ENCODE measurements around the gene INPP5E. TPM values are rescaled to one million over a fixed set of nuclear protein-coding genes. Genes with fewer than 3 reads are reported as not detected.

INPP5E gene
- total RNA-seq, 1 experiment from 2014 or later, result 12.4 TPM

DNA sequence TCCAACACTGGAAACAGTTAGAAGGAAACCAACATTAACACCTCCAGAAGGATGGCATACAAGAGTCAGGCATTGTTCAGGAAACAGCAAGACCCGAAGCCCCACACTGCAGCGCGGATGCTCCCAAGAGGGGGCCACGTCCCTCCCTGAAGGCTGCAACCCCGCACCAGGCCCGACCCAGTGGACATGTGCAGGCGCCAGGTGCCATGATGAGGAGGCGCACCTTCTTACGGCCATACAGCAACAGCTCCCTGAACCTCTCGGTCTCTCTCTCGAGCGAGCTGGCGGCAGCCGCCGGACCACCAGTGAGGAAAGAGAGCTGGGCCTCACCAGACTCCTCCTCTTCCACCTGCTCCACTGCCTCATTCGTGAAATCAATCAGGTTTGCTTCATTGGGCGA lies 23.0 kb upstream of the INPP5E start:
- DNase-seq, result no peak
- Histone ChIP-seq H3K27me3 (ENCODE audit: control insufficient read depth, insufficient read depth, low read length) (no peaks in the 10 kb centered on the region), H3K4me3 (ENCODE audit: insufficient read depth, low read depth, low read length) (no peak overlapping the region), H3K36me3 (replicated peaks; ENCODE audit: control insufficient read depth, insufficient read depth, low read length) (peaks cover 66% of the 10 kb centered on the region)

DNA sequence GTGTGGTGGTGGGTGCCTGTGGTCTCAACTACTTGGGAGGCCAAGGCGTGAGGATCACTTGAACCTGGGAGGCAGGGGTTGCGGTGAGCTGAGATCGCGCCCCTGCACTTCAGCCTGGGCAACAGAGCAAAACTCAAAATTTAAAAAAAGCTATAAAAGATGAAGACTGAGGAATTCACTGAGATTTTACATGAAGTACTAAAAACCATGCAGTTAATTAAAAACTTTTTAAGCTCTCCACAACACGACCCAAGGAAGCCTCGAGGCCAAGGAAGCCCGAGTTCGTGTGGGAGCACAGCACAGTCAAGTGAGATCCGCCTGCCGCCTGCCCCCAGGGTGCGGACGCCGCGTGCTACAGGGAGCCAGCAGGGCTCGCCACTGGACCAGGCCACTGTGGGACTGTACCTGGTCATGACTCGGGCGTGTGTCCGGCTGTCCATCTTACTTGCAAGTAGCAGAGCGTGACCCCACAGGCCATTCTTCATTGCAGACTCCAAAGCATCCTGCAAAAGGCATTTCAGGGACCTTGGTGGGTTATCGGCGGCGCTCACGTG lies 21.2 kb upstream of the INPP5E start:
- Histone ChIP-seq H3K4me3 (ENCODE audit: insufficient read depth, low read depth, low read length) (no peak overlapping the region), H3K27me3 (ENCODE audit: control insufficient read depth, insufficient read depth, low read length) (no peaks in the 10 kb centered on the region), H3K36me3 (replicated peaks; ENCODE audit: control insufficient read depth, insufficient read depth, low read length) (peaks cover 66% of the 10 kb centered on the region)
- DNase-seq, result no peak

DNA sequence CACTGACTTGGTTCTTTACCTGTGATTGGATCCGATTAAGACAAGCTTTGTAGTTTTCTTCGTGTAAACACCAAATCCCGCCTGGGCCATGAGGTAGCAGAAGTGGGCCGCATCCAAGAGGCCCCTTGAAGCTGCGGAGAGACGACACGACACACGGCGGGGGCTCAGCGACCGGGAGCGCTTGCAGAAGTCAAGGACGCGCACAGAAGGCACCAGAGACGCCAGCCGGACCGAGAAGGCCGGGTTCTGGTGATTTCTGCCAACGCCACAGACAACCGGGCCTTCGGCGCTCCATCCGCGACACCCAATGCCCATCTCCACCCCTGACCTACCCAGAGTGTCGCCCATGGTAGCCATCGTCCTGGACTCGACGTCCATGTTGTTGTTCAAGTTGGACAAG lies 19.8 kb upstream of the INPP5E start:
- no peak overlapping the region for H3K4me3 ChIP-seq (ENCODE audit: insufficient read depth, low read depth, low read length)
- H3K27me3 ChIP-seq (ENCODE audit: control insufficient read depth, insufficient read depth, low read length), result no peaks in the 10 kb centered on the region
- no peak for DNase-seq
- peaks cover 70% of the 10 kb centered on the region for H3K36me3 ChIP-seq (replicated peaks; ENCODE audit: control insufficient read depth, insufficient read depth, low read length)

DNA sequence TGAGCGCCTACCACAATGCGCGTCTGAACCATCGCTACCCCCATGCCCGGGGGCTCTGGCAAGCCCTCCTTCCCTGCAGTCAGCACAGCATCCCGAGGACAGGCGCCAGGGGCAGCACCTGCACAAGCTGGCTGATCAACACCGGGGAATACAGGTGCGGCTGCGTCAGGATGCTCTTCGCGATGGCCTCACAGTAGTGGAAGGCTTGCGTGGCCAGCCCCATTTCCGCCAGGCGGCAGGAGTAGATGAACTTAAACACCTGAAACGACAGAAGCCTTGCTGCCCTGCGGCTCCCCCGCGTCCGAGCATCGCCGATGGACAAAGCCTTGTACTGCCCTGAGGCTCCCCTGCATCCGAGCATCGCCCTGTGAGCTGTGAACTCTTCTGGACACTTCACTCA lies 17.7 kb upstream of the INPP5E start:
- H3K27me3 ChIP-seq (ENCODE audit: control insufficient read depth, insufficient read depth, low read length), result no peaks in the 10 kb centered on the region
- DNase-seq, result no peak
- H3K4me3 ChIP-seq (ENCODE audit: insufficient read depth, low read depth, low read length), result no peak overlapping the region
- peaks cover 58% of the 10 kb centered on the region for H3K36me3 ChIP-seq (replicated peaks; ENCODE audit: control insufficient read depth, insufficient read depth, low read length)

DNA sequence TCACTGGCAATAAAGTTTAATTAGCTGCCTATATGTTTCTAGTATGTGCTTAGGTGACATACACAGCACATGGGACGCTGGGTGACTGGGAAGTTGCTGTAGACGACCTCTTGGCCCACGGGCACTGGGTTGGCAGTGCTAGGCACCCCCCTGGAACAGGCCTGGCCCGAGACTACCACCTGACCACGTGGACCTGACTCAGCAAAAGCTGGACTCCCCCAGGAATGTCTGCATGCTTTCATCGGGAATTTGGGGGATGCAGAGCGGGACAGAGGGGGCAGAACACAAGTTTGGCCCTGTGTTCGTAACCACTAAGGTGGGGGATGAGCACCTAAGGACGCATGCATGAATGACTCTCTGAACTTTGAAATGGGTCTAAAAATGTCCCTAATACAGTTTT lies 16.6 kb upstream of the INPP5E start:
- H3K36me3 ChIP-seq (replicated peaks; ENCODE audit: control insufficient read depth, insufficient read depth, low read length), result peaks cover 52% of the 10 kb centered on the region
- no peak overlapping the region for H3K4me3 ChIP-seq (ENCODE audit: insufficient read depth, low read depth, low read length)
- no peak for DNase-seq
- H3K27me3 ChIP-seq (ENCODE audit: control insufficient read depth, insufficient read depth, low read length), result no peaks in the 10 kb centered on the region

DNA sequence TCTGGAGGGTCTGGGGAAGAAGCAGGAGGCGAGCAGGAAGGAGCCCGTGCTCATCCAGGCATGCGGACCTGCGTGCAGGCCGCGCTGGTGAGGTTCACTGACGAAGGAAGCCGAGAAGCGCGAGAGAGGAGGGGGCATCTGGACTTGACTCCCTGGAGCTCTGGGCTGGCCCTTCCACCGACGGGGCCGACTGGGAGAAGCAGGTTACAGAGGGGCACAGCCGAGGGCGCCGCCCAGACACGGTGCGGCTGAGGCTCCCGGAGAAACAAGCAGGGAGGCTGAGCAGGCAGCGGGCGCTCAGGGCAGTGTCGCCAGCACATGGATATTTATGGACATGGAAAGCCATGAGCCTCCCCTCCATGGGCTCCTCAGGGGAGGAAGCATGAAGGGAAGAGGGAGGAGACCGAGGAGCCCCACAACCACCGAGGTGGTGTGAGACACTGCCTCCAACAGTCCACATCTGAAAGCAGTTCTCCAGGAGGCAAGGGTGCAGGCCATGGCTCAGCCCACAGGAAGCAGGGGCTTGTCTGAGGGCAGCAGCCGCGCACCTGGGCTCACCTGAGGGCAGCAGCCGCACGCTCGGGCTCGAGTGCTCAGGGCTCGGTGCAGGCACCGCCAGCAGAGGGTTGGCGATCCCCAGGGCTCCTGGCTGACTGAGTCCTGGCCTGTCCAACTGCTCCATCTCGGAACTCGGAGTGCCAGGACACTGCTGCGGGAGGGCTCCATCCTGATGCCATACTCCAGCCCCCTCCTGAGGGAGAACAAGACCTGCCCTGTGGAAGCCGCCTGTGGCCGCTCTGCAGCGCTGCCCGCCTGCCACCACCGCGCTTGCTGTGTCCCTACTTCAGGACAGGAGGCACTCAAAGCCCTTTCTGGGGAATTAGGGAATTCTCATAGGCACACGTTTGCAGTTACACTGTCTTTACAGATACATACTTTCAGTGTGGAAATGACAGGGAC lies 15.7 kb upstream of the INPP5E start:
- Histone ChIP-seq H3K4me3 (ENCODE audit: insufficient read depth, low read depth, low read length) (no peak overlapping the region), H3K36me3 (replicated peaks; ENCODE audit: control insufficient read depth, insufficient read depth, low read length) (peaks cover 55% of the 10 kb centered on the region), H3K27me3 (ENCODE audit: control insufficient read depth, insufficient read depth, low read length) (no peaks in the 10 kb centered on the region)
- DNase-seq, result no peak

DNA sequence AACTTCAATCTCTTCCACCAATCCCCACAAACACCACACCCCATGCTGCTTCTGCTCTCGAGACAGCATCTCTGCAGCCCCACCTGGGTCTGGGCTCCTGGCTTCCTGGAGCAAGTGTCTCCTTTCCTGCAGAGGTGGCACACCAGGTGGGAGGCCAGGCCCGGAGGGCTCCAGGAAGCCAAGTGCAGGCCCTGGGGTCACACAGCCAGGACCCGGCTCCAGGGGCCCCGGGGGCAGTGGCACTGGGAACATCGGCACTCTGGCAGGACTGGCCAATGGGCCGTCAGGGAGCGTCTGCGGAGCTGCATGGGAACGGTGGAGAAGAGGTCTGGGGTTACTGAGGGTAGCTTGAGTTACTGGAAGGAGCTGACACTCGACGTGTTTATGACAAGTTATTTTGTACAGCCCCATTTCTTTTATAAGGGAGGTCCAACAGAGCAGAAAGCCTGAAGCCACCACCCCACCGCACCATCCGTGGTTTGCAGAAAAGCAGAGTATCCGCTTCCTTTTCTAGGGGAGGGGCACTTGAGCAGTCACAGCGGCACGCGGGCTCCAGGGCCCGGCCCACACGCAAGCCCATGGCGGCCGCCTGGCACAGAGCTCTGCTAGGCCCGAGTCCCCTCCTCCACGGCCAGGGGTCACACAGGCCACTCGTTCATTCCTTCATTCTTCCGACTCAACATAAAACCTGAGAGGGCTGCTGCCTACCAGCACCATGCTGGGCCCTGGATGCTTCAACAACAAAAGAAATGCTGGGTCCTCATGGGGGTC lies 14.6 kb upstream of the INPP5E start:
- no peaks in the 10 kb centered on the region for H3K27me3 ChIP-seq (ENCODE audit: control insufficient read depth, insufficient read depth, low read length)
- H3K36me3 ChIP-seq (replicated peaks; ENCODE audit: control insufficient read depth, insufficient read depth, low read length), result peaks cover 52% of the 10 kb centered on the region
- no peak for DNase-seq
- H3K4me3 ChIP-seq (ENCODE audit: insufficient read depth, low read depth, low read length), result no peak overlapping the region

DNA sequence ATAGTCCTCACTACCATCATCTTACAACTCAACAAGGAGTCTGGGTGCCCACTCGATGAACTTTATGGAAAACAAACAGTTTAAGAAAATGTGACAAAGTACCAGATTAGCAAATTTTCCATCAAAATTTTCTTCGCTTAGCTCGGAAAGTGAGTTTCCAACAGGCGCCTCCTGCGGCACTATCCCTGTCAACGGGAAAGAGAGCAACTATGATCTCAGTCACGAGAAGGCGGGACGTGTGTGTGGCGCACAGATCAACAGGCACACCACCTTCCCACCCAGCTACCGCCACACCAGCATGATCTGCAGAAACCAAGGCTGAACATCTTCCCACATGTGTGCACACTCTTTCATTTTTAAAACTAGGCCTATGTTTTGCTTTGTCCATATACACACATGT lies 13.7 kb upstream of the INPP5E start:
- Histone ChIP-seq H3K36me3 (replicated peaks; ENCODE audit: control insufficient read depth, insufficient read depth, low read length) (peaks cover 48% of the 10 kb centered on the region), H3K4me3 (ENCODE audit: insufficient read depth, low read depth, low read length) (no peak overlapping the region), H3K27me3 (ENCODE audit: control insufficient read depth, insufficient read depth, low read length) (no peaks in the 10 kb centered on the region)
- no peak for DNase-seq

DNA sequence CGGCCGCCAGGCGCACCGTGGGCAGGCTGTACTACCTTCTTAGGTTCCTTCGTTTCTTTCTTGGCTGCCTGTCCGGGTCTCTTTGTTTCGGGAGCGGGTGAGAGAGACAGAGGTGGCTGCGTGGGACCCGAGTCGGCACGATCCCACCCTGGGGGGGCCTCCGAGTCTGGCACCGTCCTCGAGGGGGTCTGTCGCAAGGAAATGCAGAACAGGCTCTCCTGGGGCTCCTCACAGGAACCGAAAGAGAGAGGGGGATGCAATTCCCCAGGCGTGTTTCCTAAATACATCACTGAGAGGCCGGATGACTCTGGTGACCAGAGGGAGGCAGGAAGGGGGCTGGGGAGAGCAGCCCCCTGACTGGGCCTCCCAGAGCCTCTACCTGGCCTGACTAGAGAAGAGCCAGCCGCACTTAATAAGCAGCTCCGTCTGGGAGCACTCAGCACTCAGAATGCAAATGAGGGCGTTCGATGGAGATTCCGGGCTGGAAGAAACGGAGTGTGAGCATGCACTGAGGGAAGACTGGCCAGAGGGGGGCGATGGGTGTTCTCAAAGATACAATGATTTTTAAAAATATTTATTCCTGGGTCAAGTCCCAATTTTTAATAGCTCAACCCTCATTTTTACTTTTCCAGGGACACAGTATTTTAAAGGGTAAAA lies 11.7 kb upstream of the INPP5E start:
- Histone ChIP-seq H3K27me3 (ENCODE audit: control insufficient read depth, insufficient read depth, low read length) (no peaks in the 10 kb centered on the region), H3K4me3 (ENCODE audit: insufficient read depth, low read depth, low read length) (no peak overlapping the region), H3K36me3 (replicated peaks; ENCODE audit: control insufficient read depth, insufficient read depth, low read length) (peaks cover 49% of the 10 kb centered on the region)
- no peak for DNase-seq

DNA sequence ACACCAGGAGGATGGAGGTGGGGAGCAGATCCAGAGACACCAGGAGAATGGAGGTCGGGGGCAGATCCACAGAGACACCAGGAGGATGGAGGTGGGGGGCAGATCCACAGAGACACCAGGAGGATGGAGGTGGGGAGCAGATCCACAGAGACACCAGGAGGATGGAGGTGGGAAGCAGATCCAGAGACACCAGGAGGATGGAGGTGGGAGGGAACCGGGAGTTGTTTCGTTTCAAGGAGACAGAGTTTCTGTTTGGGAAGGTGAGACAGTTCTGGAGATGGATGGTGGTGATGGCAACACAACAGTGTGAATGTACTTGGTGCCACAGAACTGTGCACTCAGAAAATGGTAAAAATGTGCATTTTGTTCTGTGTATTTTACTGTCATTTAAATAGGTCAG lies 9.0 kb upstream of the INPP5E start:
- peaks cover 49% of the 10 kb centered on the region for H3K36me3 ChIP-seq (replicated peaks; ENCODE audit: control insufficient read depth, insufficient read depth, low read length)
- no peak for DNase-seq
- H3K27me3 ChIP-seq (ENCODE audit: control insufficient read depth, insufficient read depth, low read length), result no peaks in the 10 kb centered on the region
- no peak overlapping the region for H3K4me3 ChIP-seq (ENCODE audit: insufficient read depth, low read depth, low read length)

DNA sequence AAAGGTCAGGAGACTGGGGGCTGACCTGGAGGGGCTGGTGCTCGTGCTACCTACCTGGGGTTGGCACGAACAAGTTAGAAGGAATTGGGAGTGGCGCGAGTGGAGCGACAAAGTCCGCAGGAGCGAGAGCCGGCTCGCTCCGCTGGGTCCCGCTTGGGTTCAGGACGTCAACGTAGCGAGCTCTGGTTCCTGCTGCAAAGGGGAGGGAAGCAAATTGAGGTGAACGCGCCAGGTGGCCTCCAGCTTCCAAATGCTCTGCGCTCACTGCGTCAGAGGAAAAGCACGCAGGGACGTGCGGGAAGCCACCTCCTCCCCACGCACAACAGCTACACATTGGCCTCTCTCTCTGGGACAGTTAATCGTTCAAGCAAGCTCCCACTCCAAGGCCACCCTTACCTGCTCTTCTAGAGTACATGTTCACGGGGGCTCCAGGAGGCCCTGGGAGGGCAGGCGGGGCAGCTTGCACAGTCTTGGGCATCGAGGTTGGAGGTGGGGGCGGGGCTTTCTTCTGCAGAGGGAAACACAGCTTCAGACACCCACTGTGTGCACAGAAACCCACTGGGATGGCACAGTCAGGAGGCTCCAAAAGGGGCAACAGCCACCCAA lies 7.6 kb upstream of the INPP5E start:
- H3K27me3 ChIP-seq (ENCODE audit: control insufficient read depth, insufficient read depth, low read length), result no peaks in the 10 kb centered on the region
- DNase-seq, result no peak
- H3K36me3 ChIP-seq (replicated peaks; ENCODE audit: control insufficient read depth, insufficient read depth, low read length), result peaks cover 51% of the 10 kb centered on the region
- no peak overlapping the region for H3K4me3 ChIP-seq (ENCODE audit: insufficient read depth, low read depth, low read length)

DNA sequence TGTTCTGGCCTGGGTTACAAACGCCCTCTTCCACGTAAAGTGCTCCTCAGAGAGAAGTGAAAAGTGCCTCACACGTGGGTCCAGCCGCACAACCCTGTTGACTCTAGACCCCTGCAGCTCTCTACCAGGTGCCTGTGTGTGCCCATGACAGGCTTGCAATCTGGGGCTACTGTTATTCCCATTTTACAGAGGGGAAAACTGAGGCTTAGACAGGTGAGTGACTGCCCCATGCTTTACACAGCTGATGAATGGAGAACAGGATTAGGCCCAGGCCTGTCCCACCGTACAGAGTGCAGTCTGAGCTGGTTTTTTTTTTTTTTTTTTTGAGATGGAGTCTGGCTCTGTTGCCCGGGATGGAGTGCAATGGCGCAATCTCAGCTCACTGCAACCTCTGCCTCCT lies 6.2 kb upstream of the INPP5E start:
- Histone ChIP-seq H3K36me3 (replicated peaks; ENCODE audit: control insufficient read depth, insufficient read depth, low read length) (peaks cover 58% of the 10 kb centered on the region), H3K4me3 (ENCODE audit: insufficient read depth, low read depth, low read length) (no peak overlapping the region), H3K27me3 (ENCODE audit: control insufficient read depth, insufficient read depth, low read length) (no peaks in the 10 kb centered on the region)
- DNase-seq, result no peak

DNA sequence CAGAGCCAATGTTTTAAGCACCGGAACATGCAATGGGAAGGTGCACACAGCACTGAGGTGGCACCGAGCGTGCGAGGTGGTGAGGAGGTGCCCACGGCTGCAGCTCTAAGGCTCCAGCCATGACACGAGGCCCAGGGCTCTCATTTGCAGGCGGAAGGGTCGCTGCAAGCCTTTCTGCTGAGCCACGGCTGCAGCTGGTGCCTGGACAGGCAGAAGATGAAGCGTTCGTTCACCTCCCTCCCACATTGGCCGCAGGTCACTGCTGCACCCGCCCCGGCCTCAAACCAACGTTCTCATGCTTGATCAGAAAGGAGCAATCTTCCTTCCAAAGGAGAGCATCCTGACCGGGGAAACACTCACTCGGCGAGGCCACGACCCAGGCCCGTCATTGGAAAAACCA lies 4.5 kb upstream of the INPP5E start:
- Histone ChIP-seq H3K27me3 (ENCODE audit: control insufficient read depth, insufficient read depth, low read length) (no peaks in the 10 kb centered on the region), H3K36me3 (replicated peaks; ENCODE audit: control insufficient read depth, insufficient read depth, low read length) (peaks cover 50% of the 10 kb centered on the region), H3K4me3 (ENCODE audit: insufficient read depth, low read depth, low read length) (no peak overlapping the region)
- DNase-seq, result no peak

DNA sequence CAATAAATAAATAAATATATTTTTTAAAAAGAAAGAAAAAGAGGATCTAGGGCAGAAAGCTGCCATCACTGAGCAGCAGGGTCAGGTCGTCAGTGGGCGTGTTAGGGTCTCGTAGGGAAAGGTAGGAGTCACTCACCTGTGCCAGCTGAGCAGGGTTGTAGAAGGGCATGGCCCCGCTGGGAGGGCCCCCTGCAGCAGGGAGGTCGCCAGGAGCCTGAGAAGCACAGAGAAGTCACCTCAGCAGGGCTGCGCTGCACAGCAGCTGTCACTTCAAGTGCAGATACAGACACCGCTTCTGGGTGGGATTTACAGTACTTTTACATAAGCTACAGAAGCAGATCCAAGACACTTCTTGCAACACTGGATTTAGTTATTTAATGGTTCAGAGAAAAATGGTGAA lies 4.0 kb upstream of the INPP5E start:
- Histone ChIP-seq H3K27me3 (ENCODE audit: control insufficient read depth, insufficient read depth, low read length) (no peaks in the 10 kb centered on the region; the same call in 1 of the 2 replicates), H3K4me3 (ENCODE audit: insufficient read depth, low read depth, low read length) (no peak overlapping the region), H3K36me3 (replicated peaks; ENCODE audit: control insufficient read depth, insufficient read depth, low read length) (peaks cover 46% of the 10 kb centered on the region)
- no peak for DNase-seq

Measured in H7 (cell line).